Measurements from ENCODE around the gene MPPED1.

DNA sequence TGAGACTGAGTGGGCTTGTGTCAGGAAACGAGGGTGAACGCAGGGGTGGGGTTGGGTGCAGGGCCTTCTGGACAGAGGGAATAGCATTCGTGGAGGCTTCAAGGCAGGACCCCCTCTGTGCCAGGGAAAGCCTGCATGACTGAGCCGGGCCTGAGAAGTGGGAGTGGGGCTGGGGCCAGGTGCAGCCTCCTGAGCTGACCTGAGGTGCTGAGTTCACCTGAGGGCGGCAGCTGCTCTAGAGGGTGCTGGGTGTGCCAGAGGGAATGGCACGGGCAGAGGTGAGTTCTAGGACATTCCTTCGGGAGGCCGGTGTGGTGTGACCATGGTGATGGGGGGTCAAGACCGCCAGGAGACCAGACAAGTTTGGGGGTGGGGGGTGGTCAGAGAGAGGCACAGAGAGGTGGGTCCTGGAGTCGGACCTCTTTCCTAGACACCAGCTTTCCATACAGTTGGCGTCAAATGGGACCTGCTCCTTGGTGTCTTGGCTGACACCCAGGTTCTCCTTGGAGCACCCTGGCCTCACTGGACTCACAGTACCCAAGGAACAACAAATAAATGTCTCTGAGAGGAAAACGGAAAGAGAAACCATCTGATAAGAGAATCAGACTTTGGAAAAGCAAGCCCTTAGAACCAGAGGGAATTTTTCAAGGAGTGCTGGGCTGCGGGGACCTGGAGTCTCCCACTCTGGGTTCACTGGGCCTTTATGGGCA is 7.7 kb downstream of the MPPED1 start:
- no peak for TF ChIP-seq EP300 (IDR thresholded peaks at IDR 0.05; ENCODE audit: borderline replicate concordance in 1 of 2, low read depth in 1 of 2, low read length in 1 of 2)
- TF ChIP-seq, protein P1, sequence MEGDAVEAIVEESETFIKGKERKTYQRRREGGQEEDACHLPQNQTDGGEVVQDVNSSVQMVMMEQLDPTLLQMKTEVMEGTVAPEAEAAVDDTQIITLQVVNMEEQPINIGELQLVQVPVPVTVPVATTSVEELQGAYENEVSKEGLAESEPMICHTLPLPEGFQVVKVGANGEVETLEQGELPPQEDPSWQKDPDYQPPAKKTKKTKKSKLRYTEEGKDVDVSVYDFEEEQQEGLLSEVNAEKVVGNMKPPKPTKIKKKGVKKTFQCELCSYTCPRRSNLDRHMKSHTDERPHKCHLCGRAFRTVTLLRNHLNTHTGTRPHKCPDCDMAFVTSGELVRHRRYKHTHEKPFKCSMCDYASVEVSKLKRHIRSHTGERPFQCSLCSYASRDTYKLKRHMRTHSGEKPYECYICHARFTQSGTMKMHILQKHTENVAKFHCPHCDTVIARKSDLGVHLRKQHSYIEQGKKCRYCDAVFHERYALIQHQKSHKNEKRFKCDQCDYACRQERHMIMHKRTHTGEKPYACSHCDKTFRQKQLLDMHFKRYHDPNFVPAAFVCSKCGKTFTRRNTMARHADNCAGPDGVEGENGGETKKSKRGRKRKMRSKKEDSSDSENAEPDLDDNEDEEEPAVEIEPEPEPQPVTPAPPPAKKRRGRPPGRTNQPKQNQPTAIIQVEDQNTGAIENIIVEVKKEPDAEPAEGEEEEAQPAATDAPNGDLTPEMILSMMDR (IDR thresholded peaks at IDR 0.05): no peak
- TF ChIP-seq REST (IDR thresholded peaks at IDR 0.05; ENCODE audit: low read depth, low read length): no peak
- no peak for TF ChIP-seq JUND (IDR thresholded peaks at IDR 0.05)
- TF ChIP-seq GABPA (IDR thresholded peaks at IDR 0.05; ENCODE audit: low read depth): no peak
